ENCODE results near the gene TMEM135. TPM values are rescaled to one million over a fixed set of nuclear protein-coding genes. Genes with fewer than 3 reads are reported as not detected.

TMEM135 gene
- total RNA-seq, 1 experiment from 2014 or later: 6.0 TPM

DNA sequence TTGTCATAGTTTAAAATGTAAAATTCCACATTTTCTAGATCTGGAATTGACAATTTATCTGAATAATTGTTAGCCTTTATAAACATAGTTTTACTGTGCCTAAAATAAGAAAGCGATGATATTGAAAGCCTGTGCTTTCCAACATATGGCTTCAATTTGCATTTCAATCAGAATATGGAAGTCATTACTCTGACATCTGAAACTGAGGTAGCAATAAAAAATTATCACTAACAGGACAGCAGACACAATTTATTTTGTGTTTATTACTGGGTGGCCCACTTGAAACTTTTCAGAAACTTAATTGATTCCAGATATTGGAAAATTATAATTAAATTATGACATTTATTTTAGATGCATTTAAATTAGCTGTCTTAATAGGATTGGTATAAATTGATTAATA is 78.5 kb downstream of the TMEM135 start:
- H3K9me3 ChIP-seq (replicated peaks): no peaks in the 10 kb centered on the region
- no peak for DNase-seq (ENCODE audit: low read depth in 1 of 2, low spot score in 2 of 2)
- H3K27me3 ChIP-seq (replicated peaks): no peaks in the 10 kb centered on the region

DNA sequence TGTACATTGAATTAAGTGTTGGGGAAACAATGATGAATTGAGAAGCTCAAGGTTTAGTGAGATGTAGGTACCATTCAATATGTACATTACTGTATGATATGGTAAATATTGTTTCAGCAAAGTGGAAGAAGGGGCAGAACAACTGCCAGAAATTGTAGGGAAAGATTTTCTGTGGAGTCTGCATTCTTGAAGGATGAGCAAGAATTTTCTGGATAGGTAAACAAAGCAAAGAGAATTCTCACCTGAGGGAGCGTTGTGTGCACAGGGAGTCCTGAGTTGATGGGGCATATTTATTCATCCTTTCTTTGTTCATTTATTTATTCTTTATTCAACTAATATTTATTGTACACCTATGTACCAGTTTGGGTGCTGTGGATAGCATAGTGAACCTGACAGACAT is 83.2 kb downstream of the TMEM135 start:
- no peaks in the 10 kb centered on the region for H3K4me1 ChIP-seq (replicated peaks)
- no peak for DNase-seq (ENCODE audit: low read depth in 1 of 2, low spot score in 2 of 2)
- no peaks in the 10 kb centered on the region for H3K27me3 ChIP-seq (replicated peaks)
- no peak overlapping the region for H3K27ac ChIP-seq
- no peaks in the 10 kb centered on the region for H3K9me3 ChIP-seq (replicated peaks)
- no peak overlapping the region for H3K4me3 ChIP-seq
- H3K36me3 ChIP-seq: no peaks in the 10 kb centered on the region

More for the DNA sequence above, 78.5 kb downstream of the TMEM135 start:
- Histone ChIP-seq H3K4me3 (no peak overlapping the region), H3K36me3 (no peaks in the 10 kb centered on the region), H3K27ac (no peak overlapping the region), H3K4me1 (replicated peaks) (no peaks in the 10 kb centered on the region)

DNA sequence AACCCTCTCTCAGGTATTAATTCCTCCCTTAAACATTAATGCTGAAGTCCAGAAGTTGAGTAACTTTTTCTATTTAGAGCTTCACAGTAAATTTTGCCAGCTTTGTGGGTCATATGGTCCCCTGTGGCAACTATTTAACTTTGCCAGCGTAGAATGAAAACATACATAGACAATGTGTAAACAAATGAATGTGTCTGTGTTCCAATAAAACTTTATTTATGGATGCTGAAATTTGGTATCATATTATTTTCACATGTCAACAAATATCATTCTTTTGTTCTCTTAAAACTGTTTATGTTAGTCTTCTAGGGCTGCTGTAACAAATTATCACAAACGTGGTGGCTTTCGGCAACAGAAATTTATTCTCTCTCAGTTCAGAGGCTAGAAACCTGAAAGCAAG is 85.1 kb downstream of the TMEM135 start:
- no peaks in the 10 kb centered on the region for H3K4me1 ChIP-seq (replicated peaks)
- H3K9me3 ChIP-seq (replicated peaks): no peaks in the 10 kb centered on the region
- H3K27ac ChIP-seq: no peak overlapping the region
- H3K27me3 ChIP-seq (replicated peaks): no peaks in the 10 kb centered on the region
- DNase-seq (ENCODE audit: low read depth in 1 of 2, low spot score in 2 of 2): no peak
- no peaks in the 10 kb centered on the region for H3K36me3 ChIP-seq
- H3K4me3 ChIP-seq: no peak overlapping the region

DNA sequence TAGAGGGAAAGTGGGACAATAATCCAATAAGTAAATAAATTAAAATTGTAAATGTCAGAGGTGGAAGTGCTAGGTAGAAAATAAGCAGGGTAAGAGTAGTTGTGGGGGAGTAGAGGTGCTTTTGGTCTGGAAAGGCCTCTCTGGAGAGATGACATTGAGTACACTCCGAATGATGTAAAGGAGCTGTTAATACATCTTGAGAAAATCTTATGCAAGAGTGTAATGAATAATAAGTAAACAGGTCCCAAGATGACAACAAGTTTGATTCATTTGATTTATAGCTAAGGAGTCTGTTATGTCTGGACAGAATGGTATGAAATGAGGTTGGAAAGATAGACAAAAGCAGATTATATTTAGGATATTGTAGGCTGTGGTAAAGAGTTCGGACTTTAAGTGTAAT is 87.5 kb downstream of the TMEM135 start:
- H3K4me3 ChIP-seq: no peak overlapping the region
- no peak overlapping the region for H3K27ac ChIP-seq
- DNase-seq (ENCODE audit: low read depth in 1 of 2, low spot score in 2 of 2): no peak
- no peaks in the 10 kb centered on the region for H3K4me1 ChIP-seq (replicated peaks)
- no peaks in the 10 kb centered on the region for H3K9me3 ChIP-seq (replicated peaks)
- no peaks in the 10 kb centered on the region for H3K36me3 ChIP-seq
- H3K27me3 ChIP-seq (replicated peaks): no peaks in the 10 kb centered on the region

DNA sequence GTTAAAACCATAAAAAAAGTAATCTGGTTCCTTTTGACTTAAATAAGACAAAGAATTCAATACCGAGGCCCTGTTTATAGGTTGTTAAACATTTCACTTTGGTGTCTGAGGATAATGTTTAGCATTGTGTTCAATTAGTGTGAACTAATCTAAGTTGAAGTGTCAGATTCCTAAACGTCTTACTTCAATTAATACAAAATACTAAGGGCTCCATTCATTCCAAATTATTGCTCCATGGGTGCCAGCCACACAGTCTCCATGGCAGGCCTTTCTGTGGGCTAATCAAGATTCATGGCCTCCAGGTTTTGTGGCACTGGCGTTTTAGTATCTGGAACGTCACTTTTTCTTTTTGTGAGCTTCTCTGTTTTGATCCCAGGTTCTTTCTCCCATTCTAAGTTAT is 89.4 kb downstream of the TMEM135 start:
- Histone ChIP-seq H3K36me3 (no peaks in the 10 kb centered on the region), H3K9me3 (replicated peaks) (no peaks in the 10 kb centered on the region), H3K27ac (no peak overlapping the region), H3K27me3 (replicated peaks) (no peaks in the 10 kb centered on the region), H3K4me1 (replicated peaks) (no peaks in the 10 kb centered on the region), H3K4me3 (no peak overlapping the region)
- DNase-seq (ENCODE audit: low read depth in 1 of 2, low spot score in 2 of 2): no peak

DNA sequence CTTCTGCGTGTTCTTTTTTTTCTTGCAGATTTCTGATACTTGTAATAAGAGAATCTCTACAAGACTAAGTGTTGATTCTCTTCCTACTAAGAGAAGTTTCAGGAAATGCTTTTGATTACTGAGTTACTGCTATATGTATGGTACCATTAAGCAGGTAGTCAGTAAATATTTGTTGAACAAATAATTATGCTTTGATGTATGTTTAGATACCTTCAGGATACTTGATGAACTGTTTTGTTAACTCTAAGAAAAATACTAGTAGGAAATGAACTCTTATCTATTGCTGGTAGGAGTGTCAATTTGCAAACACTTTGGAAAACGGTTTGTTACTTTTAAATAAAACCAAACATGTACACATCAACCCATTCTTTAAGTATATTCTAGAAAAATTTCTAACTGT is 90.6 kb downstream of the TMEM135 start:
- Histone ChIP-seq H3K4me3 (no peak overlapping the region), H3K27me3 (replicated peaks) (no peaks in the 10 kb centered on the region), H3K9me3 (replicated peaks) (no peaks in the 10 kb centered on the region), H3K36me3 (no peaks in the 10 kb centered on the region), H3K4me1 (replicated peaks) (no peaks in the 10 kb centered on the region), H3K27ac (no peak overlapping the region)
- DNase-seq (ENCODE audit: low read depth in 1 of 2, low spot score in 2 of 2): no peak

DNA sequence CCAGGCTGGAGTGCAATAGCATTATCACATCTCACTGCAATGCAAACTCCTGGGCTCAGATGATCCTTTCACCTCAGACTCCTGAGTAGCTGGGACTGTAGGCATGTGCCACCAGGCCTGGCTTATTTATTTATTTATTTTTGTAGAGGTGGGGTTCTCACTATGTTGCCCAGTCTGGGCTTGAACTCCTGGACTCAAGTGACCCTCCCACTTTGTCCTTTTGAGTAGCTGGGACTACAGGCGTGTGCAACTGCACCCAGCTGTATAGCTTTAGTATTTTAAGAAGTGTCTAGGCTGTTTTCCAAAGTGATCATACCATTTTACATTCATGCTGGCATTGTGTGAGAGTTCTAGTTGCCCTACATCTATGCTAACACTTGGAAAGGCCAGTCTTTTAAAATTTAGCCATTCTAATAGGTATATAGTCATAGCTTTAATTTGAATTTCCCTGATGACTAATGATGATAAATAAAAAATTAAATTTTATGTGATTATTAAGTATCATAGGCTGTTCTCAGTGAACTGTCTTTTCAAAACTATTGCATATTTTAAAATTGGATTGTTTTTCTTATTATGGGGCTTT is 96.9 kb downstream of the TMEM135 start:
- Histone ChIP-seq H3K4me3 (no peak overlapping the region), H3K36me3 (no peaks in the 10 kb centered on the region), H3K4me1 (replicated peaks) (no peaks in the 10 kb centered on the region), H3K27me3 (replicated peaks) (no peaks in the 10 kb centered on the region), H3K27ac (no peak overlapping the region), H3K9me3 (replicated peaks) (no peaks in the 10 kb centered on the region)
- DNase-seq (ENCODE audit: low read depth in 1 of 2, low spot score in 2 of 2): no peak

DNA sequence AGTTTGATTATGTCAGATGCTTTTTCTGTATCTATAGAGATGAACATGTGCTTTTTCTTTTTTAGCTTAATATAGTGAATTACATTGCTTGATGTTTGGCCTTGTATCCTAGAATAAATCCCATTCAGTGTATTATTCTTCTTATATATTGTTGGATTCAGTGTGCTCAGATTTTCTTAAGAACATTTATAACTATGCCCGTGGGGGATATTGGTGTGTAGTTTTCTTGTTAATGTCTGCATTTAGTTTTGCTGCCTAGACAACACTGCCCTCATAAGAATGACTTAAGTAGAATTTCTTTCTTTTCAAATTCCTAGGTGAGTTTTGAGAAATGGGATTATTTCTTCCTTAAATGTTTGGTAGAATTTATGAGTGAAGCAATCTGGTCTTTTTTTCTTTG is 98.5 kb downstream of the TMEM135 start:
- Histone ChIP-seq H3K9me3 (replicated peaks) (no peaks in the 10 kb centered on the region), H3K36me3 (no peaks in the 10 kb centered on the region), H3K27ac (no peak overlapping the region), H3K4me1 (replicated peaks) (no peaks in the 10 kb centered on the region), H3K4me3 (no peak overlapping the region), H3K27me3 (replicated peaks) (no peaks in the 10 kb centered on the region)
- DNase-seq (ENCODE audit: low read depth in 1 of 2, low spot score in 2 of 2): no peak

DNA sequence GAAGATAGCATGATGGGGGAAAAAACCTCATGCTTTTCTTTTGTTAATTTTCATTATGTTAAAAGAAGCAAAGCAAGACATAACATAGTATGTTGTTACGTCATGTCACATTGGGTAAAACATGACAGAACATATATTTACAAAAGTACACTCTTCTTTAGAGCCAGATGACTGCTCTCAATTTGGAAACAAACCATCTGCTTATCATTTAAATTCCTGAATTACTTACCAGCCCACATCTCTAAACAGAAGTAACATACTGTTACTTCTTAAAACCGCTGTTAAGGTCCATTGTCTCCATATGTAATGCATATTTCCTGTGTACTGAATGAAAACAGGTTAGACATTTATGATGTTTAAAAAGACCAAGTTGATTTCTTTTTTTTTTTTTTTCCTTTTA is 100.0 kb downstream of the TMEM135 start:
- DNase-seq (ENCODE audit: low read depth in 1 of 2, low spot score in 2 of 2): peak in 1 of 2 experiments; percentile 4
- H3K27ac ChIP-seq: no peak overlapping the region
- no peaks in the 10 kb centered on the region for H3K4me1 ChIP-seq (replicated peaks)
- no peaks in the 10 kb centered on the region for H3K27me3 ChIP-seq (replicated peaks)
- H3K9me3 ChIP-seq (replicated peaks): no peaks in the 10 kb centered on the region
- no peaks in the 10 kb centered on the region for H3K36me3 ChIP-seq
- no peak overlapping the region for H3K4me3 ChIP-seq

DNA sequence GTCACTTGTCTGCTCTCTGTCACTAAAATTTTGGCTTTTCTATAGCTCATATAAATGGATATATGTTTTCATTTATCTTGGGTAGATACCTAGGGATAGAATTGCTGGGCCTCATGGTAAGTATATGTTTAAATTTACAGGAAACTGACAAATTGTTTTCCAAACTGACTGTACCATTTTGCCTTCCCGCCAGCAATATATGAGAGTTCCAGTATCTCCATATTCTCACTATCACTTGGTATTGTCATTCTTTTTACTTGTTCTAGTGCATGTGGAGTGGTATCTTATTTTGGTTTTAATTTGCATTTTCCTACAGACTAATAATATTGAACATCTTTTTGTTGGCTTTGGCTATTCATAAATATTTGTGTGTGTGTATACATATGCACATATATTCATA is 101.7 kb downstream of the TMEM135 start:
- no peak overlapping the region for H3K4me3 ChIP-seq
- no peak for DNase-seq (ENCODE audit: low read depth in 1 of 2, low spot score in 2 of 2)
- H3K4me1 ChIP-seq (replicated peaks): no peaks in the 10 kb centered on the region
- H3K9me3 ChIP-seq (replicated peaks): no peaks in the 10 kb centered on the region
- no peak overlapping the region for H3K27ac ChIP-seq
- H3K36me3 ChIP-seq: no peaks in the 10 kb centered on the region
- H3K27me3 ChIP-seq (replicated peaks): no peaks in the 10 kb centered on the region

DNA sequence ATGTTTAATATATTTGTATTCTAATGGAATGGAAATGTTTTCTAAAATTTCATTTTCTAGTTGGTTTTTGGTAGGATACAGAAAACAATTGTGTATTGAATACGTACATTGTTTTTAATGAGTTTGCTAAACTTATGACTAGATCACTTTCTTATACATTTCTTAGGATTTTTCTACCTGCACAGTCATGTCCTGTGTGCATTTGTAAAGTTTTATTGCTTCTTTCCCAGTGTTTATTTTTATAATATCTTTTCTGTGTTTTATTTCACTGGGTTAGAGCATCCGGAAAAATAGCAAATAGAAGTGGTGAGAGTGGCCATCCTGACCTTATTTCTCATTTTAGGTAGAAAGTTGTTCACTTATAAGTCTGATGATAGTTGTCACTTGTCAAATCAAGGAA is 103.6 kb downstream of the TMEM135 start:
- H3K4me3 ChIP-seq: no peak overlapping the region
- H3K9me3 ChIP-seq (replicated peaks): no peaks in the 10 kb centered on the region
- no peaks in the 10 kb centered on the region for H3K27me3 ChIP-seq (replicated peaks)
- H3K4me1 ChIP-seq (replicated peaks): no peaks in the 10 kb centered on the region
- no peaks in the 10 kb centered on the region for H3K36me3 ChIP-seq
- no peak overlapping the region for H3K27ac ChIP-seq
- DNase-seq (ENCODE audit: low read depth in 1 of 2, low spot score in 2 of 2): no peak

DNA sequence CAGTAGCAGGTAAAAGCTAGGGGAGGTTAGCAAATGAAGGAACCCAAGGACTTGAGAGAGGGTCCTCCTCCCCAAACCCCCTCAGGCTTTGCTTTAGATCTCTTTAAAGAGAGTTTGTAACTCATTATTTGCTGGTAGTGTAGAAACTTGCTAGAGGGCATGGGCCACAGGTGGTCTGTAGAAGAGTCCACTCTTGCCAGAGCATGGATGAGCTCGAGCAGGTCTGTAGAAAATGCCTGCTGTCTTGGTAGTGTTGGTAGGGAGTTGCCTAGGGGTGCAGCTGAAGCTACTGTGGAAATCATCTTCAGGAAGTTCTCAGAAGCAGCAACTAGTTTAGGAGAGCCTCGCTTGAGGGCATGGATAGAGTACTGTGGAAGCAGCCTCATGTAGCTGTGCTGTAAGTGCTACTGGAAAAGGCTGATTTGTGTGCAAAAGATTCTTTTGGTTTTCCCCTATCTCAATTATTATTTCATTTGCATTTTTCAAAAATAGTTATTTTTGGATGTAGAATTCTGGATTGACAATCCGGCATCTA is 104.3 kb downstream of the TMEM135 start:
- no peak for DNase-seq (ENCODE audit: low read depth in 1 of 2, low spot score in 2 of 2)
- H3K4me1 ChIP-seq (replicated peaks): no peaks in the 10 kb centered on the region
- H3K9me3 ChIP-seq (replicated peaks): no peaks in the 10 kb centered on the region
- no peak overlapping the region for H3K4me3 ChIP-seq
- no peaks in the 10 kb centered on the region for H3K27me3 ChIP-seq (replicated peaks)
- no peaks in the 10 kb centered on the region for H3K36me3 ChIP-seq
- H3K27ac ChIP-seq: no peak overlapping the region

DNA sequence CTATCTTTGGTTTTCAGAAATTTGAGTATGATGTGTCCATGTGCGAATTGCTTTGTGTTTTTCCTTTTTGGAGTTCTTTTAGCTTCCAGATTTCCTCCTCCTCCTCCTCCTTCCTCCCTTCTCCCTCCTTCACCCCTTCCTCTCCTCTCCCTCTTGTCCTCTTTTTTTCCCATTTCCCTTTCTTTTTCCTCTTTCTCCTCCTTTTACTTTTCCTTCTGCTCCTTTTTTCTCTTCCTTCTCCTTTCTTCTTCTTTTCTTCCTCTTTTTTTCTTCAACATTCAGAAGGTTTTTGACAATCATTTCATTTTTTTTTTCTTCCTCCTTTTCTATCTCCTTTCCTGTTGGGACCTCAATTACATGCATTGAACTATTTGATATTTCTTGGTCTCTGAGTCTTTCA is 104.9 kb downstream of the TMEM135 start:
- Histone ChIP-seq H3K27ac (no peak overlapping the region), H3K4me1 (replicated peaks) (peaks cover 2% of the 10 kb centered on the region), H3K4me3 (no peak overlapping the region), H3K9me3 (replicated peaks) (no peaks in the 10 kb centered on the region), H3K36me3 (no peaks in the 10 kb centered on the region), H3K27me3 (replicated peaks) (no peaks in the 10 kb centered on the region)
- DNase-seq (ENCODE audit: low read depth in 1 of 2, low spot score in 2 of 2): no peak

DNA sequence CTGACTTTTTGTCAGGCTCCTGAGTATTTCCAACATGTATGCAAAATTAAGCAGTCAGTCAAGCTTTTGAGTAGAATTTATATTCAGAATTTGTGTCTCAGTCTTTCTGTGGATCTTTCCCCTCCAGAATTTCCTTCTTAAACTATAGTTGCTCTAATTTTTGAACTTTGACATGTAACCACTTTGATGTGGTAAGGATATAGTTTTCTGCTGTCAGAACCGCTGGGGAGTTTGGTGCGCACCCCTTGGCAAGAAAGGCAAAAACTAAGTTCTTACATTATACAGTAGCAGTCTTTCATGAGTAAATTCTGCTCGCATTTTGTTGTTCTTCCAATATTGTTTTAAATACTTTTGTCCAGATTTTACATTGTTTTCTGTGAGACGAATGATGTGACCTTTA is 105.9 kb downstream of the TMEM135 start:
- Histone ChIP-seq H3K4me3 (no peak overlapping the region), H3K9me3 (replicated peaks) (no peaks in the 10 kb centered on the region), H3K4me1 (replicated peaks) (peaks cover 11% of the 10 kb centered on the region), H3K36me3 (no peaks in the 10 kb centered on the region), H3K27ac (no peak overlapping the region), H3K27me3 (replicated peaks) (no peaks in the 10 kb centered on the region)
- no peak for DNase-seq (ENCODE audit: low read depth in 1 of 2, low spot score in 2 of 2)

DNA sequence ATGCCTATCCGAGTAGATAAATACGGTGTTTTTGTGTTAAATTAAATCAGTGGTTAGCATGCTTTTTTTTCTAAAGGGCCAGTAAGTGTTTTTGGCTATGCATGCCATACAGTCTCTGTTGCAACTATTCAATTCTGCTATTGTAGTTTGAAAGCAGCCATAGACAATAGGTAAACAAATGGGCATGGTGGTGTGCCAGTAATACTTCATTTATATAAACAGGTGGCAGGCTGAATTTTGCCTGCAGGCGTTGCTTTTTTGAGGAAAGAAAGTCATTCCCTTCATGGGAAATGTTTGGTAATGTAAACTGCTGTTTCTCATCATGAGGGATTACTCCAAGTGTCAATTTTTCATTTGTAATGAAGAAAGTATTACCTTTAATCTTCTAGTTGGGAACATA is 106.5 kb downstream of the TMEM135 start:
- Histone ChIP-seq H3K4me1 (replicated peaks) (peaks cover 11% of the 10 kb centered on the region), H3K27me3 (replicated peaks) (no peaks in the 10 kb centered on the region), H3K4me3 (no peak overlapping the region), H3K27ac (no peak overlapping the region), H3K9me3 (replicated peaks) (no peaks in the 10 kb centered on the region), H3K36me3 (no peaks in the 10 kb centered on the region)
- peak in 1 of 2 experiments; percentile 10 for DNase-seq (ENCODE audit: low read depth in 1 of 2, low spot score in 2 of 2)

All from SJSA1 (cell line).